ENCODE measurements around the gene MYORG. TPM values are rescaled to one million over a fixed set of nuclear protein-coding genes. Genes with fewer than 3 reads are reported as not detected.

The MYORG gene
- total and polyA plus RNA-seq, 9 of the 15 experiments (the other 6 are each of a cell fraction or from before 2014, with no cell fraction given), result 0.06 to 0.82 (median 0.18) TPM

DNA sequence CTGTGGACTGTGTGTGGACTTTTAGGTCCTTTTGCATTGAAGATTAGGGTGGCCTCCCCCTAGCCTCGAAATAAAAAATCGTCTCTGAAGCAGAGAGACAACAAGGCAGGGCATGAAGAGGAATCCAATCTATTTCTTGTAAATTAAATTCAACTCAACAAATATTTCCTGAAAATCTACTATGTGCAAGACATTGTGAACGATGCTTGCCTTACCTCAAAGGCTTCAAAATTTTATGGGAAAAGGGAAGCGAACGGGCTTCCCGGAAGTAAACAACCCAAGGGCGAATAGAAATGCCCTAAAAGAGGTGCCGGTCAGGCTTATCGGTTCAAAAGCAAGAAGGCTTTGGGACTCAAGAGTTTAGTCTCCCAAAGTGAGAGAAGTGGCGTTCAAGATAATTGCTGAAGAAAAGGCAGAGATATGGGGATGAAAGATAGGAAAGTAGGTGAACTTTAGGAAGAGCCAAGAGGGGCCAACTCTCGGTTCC, 48.2 kb downstream of the MYORG start (continued):
- TF ChIP-seq ZNF436 (CRISPR knock-in tag; IDR thresholded peaks at IDR 0.05), result no peak
- TF ChIP-seq ZFP1 (CRISPR knock-in tag; IDR thresholded peaks at IDR 0.05), result no peak
- no peak for TF ChIP-seq IRF2 (CRISPR knock-in tag; IDR thresholded peaks at IDR 0.05)
- no peak for TF ChIP-seq CGGBP1 (CRISPR knock-in tag; IDR thresholded peaks at IDR 0.05)
- TF ChIP-seq GABPB2 (CRISPR knock-in tag; conservative IDR thresholded peaks at IDR 0.05), result no peak
- no peak for TF ChIP-seq FIP1L1 (IDR thresholded peaks at IDR 0.05; ENCODE audit: low read depth, low read length, poor library complexity, severe bottlenecking)
- TF ChIP-seq FOXO4 (CRISPR knock-in tag; IDR thresholded peaks at IDR 0.05), result no peak
- TF ChIP-seq CBX5 (IDR thresholded peaks at IDR 0.05; ENCODE audit: borderline replicate concordance, low read depth), result no peak
- TF ChIP-seq ZNF584 (CRISPR knock-in tag; IDR thresholded peaks at IDR 0.05; ENCODE audit: low read depth), result no peak
- TF ChIP-seq, protein P1, sequence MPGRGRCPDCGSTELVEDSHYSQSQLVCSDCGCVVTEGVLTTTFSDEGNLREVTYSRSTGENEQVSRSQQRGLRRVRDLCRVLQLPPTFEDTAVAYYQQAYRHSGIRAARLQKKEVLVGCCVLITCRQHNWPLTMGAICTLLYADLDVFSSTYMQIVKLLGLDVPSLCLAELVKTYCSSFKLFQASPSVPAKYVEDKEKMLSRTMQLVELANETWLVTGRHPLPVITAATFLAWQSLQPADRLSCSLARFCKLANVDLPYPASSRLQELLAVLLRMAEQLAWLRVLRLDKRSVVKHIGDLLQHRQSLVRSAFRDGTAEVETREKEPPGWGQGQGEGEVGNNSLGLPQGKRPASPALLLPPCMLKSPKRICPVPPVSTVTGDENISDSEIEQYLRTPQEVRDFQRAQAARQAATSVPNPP (IDR thresholded peaks at IDR 0.05; ENCODE audit: borderline replicate concordance, insufficient read depth, insufficient read length), result no peak
- no peak for TF ChIP-seq E2F3 (CRISPR knock-in tag; IDR thresholded peaks at IDR 0.05)
- TF ChIP-seq, protein P2, sequence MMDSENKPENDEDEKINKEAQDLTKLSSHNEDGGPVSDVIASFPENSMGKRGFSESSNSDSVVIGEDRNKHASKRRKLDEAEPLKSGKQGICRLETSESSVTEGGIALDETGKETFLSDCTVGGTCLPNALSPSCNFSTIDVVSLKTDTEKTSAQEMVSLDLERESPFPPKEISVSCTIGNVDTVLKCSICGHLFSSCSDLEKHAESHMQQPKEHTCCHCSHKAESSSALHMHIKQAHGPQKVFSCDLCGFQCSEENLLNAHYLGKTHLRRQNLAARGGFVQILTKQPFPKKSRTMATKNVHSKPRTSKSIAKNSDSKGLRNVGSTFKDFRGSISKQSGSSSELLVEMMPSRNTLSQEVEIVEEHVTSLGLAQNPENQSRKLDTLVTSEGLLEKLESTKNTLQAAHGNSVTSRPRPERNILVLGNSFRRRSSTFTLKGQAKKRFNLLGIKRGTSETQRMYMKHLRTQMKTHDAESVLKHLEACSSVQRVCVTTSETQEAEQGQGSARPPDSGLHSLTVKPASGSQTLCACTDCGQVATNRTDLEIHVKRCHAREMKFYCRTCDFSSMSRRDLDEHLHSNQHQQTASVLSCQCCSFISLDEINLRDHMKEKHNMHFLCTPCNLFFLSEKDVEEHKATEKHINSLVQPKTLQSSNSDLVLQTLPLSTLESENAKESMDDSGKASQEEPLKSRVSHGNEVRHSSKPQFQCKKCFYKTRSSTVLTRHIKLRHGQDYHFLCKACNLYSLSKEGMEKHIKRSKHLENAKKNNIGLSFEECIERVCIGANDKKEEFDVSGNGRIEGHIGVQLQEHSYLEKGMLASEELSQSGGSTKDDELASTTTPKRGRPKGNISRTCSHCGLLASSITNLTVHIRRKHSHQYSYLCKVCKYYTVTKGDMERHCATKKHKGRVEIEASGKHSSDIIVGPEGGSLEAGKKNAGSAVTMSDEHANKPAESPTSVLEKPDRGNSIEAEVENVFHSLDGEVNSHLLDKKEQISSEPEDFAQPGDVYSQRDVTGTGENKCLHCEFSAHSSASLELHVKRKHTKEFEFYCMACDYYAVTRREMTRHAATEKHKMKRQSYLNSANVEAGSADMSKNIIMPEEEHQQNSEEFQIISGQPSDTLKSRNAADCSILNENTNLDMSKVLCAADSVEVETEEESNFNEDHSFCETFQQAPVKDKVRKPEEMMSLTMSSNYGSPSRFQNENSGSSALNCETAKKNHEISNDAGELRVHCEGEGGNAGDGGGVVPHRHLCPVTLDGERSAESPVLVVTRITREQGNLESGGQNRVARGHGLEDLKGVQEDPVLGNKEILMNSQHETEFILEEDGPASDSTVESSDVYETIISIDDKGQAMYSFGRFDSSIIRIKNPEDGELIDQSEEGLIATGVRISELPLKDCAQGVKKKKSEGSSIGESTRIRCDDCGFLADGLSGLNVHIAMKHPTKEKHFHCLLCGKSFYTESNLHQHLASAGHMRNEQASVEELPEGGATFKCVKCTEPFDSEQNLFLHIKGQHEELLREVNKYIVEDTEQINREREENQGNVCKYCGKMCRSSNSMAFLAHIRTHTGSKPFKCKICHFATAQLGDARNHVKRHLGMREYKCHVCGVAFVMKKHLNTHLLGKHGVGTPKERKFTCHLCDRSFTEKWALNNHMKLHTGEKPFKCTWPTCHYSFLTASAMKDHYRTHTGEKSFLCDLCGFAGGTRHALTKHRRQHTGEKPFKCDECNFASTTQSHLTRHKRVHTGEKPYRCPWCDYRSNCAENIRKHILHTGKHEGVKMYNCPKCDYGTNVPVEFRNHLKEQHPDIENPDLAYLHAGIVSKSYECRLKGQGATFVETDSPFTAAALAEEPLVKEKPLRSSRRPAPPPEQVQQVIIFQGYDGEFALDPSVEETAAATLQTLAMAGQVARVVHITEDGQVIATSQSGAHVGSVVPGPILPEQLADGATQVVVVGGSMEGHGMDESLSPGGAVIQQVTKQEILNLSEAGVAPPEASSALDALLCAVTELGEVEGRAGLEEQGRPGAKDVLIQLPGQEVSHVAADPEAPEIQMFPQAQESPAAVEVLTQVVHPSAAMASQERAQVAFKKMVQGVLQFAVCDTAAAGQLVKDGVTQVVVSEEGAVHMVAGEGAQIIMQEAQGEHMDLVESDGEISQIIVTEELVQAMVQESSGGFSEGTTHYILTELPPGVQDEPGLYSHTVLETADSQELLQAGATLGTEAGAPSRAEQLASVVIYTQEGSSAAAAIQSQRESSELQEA (IDR thresholded peaks at IDR 0.05; ENCODE audit: low read depth), result no peak
- TF ChIP-seq ARID2 (IDR thresholded peaks at IDR 0.05), result no peak
- TF ChIP-seq PRMT5 (CRISPR knock-in tag; IDR thresholded peaks at IDR 0.05), result no peak
- no peak for TF ChIP-seq JUN (IDR thresholded peaks at IDR 0.05; ENCODE audit: borderline replicate concordance, low read depth, low read length)
- no peak for TF ChIP-seq JUN (CRISPR knock-in tag; IDR thresholded peaks at IDR 0.05; ENCODE audit: borderline replicate concordance)
- no peak for TF ChIP-seq ERF (CRISPR knock-in tag; IDR thresholded peaks at IDR 0.05)
- TF ChIP-seq TEAD1 (CRISPR knock-in tag; IDR thresholded peaks at IDR 0.05), result no peak
- TF ChIP-seq HCFC1 (IDR thresholded peaks at IDR 0.05; ENCODE audit: low read depth, low read length), result no peak
- no peak for TF ChIP-seq ATF7 (IDR thresholded peaks at IDR 0.05)

Data from K562 (cell line).